ENCODE data around the gene CDIPT. TPM values are rescaled to one million over a fixed set of nuclear protein-coding genes. Genes with fewer than 3 reads are reported as not detected.

CDIPT gene
- total and polyA plus RNA-seq, 2 experiments from 2014 or later: 126 to 181 TPM

DNA sequence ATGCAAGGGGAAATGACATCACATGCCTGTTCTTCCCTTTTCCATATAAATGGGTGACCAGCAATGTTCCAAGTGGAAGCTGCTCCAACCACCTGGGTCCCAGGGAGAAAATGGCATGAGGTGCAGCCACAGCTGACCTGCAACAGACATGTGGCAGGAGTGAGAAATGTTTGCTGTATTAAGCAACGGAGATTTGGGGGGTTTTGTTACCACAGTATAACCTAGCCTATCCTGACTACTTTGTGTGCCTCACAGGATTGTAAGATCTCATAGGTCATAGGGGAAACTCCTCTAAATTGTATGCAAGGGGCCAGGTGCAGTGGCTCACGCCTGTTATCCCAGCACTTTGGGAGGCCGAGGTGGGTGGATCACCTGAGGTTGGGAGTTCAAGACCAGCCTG is 12.0 kb downstream of the CDIPT start:
- no peak overlapping the region for H3K9ac ChIP-seq
- no peaks in the 10 kb centered on the region for H3K9me3 ChIP-seq (ENCODE audit: low read depth)
- H4K20me1 ChIP-seq (ENCODE audit: insufficient read depth): no peaks in the 10 kb centered on the region
- no peak overlapping the region for H2AFZ ChIP-seq
- H3K4me3 ChIP-seq: no peak overlapping the region
- no peak overlapping the region for H3K4me2 ChIP-seq (ENCODE audit: unreplicated experiment)
- DNase-seq: no peak
- 0 out of 2 replicates have a peak, but pooled peaks cover 7% of the 10 kb centered on the region for H3K4me1 ChIP-seq (ENCODE audit: insufficient read depth)
- H3F3A ChIP-seq (ENCODE audit: insufficient read depth): peaks cover 26% of the 10 kb centered on the region; the same call in 1 of the 2 replicates
- no peak overlapping the region for H3K27ac ChIP-seq
- H3K9me2 ChIP-seq (ENCODE audit: insufficient read depth): no peaks in the 10 kb centered on the region
- 95 to 98% methylated on average over 3 of the region's 3 CpGs for WGBS, 2 experiments (ENCODE audit: low coverage in 1 of 2, low lambda C conversion rate in 2 of 2, missing lambda C conversion rate in 2 of 2)
- H3K27me3 ChIP-seq (replicated peaks; ENCODE audit: insufficient read depth): no peaks in the 10 kb centered on the region
- no peak for TF ChIP-seq EZH2phosphoT487 (IDR thresholded peaks at IDR 0.05; ENCODE audit: insufficient read depth, low read depth)
- no peak for TF ChIP-seq EZH2 (IDR thresholded peaks at IDR 0.05; ENCODE audit: insufficient read depth, poor library complexity, severe bottlenecking)
- in situ Hi-C loops (cut with MboI): no loop called here
- peaks cover 20% of the 10 kb centered on the region for H3K36me3 ChIP-seq (ENCODE audit: low read depth)
- no peaks in the 10 kb centered on the region for H3K79me2 ChIP-seq (ENCODE audit: insufficient read depth)

DNA sequence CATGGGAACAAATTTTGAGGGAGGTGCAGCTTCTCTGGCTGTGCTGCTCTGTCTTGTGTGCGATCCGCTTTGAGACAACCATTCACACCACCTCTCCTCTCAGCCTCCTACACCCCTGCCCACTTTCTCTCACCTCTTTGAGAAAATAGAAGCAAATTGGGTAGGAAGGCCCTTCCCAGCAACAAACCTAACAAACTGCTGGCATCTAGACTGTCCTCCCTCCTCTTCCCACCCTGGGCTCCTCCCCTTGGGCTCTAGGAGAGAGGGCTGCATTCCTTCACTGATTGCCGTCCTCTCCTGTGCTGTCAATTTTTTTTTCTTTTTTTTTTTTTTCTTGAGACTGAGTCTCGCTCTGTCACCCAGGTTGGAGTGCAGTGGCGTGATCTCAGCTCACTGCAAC is 13.5 kb downstream of the CDIPT start:
- Histone ChIP-seq H3K36me3 (ENCODE audit: low read depth) (peaks cover 25% of the 10 kb centered on the region), H3K79me2 (ENCODE audit: insufficient read depth) (no peaks in the 10 kb centered on the region), H3K4me3 (no peak overlapping the region), H3K9me2 (ENCODE audit: insufficient read depth) (no peaks in the 10 kb centered on the region), H3K27me3 (replicated peaks; ENCODE audit: insufficient read depth) (no peaks in the 10 kb centered on the region), H3K9ac (no peak overlapping the region), H3K27ac (no peak overlapping the region), H3K9me3 (ENCODE audit: low read depth) (no peaks in the 10 kb centered on the region), H3K4me1 (ENCODE audit: insufficient read depth) (0 out of 2 replicates have a peak, but pooled peaks cover 7% of the 10 kb centered on the region), H3K4me2 (ENCODE audit: unreplicated experiment) (no peak overlapping the region), H4K20me1 (ENCODE audit: insufficient read depth) (no peaks in the 10 kb centered on the region), H2AFZ (no peak overlapping the region), H3F3A (ENCODE audit: insufficient read depth) (peaks cover 26% of the 10 kb centered on the region; the same call in 1 of the 2 replicates)
- no peak for TF ChIP-seq EZH2 (IDR thresholded peaks at IDR 0.05; ENCODE audit: insufficient read depth, poor library complexity, severe bottlenecking)
- TF ChIP-seq EZH2phosphoT487 (IDR thresholded peaks at IDR 0.05; ENCODE audit: insufficient read depth, low read depth): no peak
- 89 to 98% methylated on average over 4 to 5 of the region's 5 CpGs for WGBS, 2 experiments (ENCODE audit: low coverage in 1 of 2, low lambda C conversion rate in 2 of 2, missing lambda C conversion rate in 2 of 2)
- no peak for DNase-seq
- in situ Hi-C loops (cut with MboI): no loop called here

DNA sequence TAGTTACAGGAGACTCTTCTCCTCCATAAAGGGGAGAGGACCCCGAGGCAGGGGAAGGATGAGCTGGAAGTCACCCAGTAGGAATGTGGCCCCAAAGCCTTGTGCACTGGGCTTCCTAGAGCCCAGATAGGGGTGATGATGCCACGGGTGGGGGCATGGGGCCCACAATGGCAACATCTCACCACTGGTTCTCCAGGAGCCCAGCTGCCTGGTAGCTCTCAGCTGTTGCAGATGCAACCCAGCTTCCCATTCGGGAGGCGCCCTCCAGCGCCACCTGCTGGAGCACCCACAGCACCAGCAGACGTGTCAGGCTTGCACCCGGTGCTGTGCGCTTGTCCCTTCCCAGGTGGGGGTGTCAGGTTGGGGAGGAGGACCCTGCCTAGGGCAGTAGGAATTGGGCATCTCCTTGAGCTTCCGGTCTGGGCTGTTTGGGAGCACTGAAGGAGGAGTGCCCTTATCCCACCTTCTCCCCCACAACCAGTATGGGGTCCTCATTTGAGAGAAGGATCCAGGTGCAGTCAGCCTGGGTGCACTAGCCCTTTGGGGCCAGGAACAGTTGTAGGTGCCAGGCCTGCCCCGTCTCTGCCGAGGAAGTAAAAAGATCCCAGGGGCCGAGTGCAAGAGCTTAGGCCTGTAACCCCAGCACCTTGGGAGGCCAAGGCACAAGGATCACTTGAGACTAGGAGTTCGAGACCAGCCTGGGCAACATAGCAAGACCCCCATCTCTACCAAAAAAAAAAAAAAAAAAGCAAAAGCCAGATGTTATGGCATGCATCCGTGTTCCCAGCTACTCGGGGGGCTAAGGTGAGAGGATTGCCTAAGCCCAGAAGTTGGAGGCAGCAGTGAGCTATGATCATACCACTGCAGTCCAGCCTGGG is 14.4 kb downstream of the CDIPT start:
- 30 to 40% methylated on average over 15 of the region's 15 CpGs for WGBS, 2 experiments (ENCODE audit: low coverage in 1 of 2, low lambda C conversion rate in 2 of 2, missing lambda C conversion rate in 2 of 2)

DNA sequence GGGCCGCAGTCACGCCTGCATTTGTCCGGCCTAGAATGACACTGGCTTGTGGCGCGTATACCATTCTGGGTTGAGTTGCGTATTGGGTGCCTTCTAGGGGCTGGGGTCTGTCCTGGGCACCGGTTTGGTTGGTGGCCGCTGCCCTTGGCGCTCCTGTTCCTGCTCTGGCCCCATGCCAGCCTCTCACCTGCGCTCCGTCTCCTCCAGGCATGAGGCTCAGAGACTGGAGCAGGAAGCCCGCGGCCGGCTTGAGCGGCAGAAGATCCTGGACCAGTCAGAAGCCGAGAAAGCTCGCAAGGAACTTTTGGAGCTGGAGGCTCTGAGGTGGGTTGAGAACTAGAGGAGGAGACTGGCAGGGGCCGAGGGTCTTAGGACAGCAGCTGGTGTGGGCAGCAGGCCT is 17.4 kb downstream of the CDIPT start:
- no peak overlapping the region for H3K4me2 ChIP-seq (ENCODE audit: unreplicated experiment)
- H3K4me3 ChIP-seq: no peak overlapping the region
- H4K20me1 ChIP-seq (ENCODE audit: insufficient read depth): no peaks in the 10 kb centered on the region
- H3K9me2 ChIP-seq (ENCODE audit: insufficient read depth): no peaks in the 10 kb centered on the region
- peaks cover 9% of the 10 kb centered on the region; the same call in 1 of the 2 replicates for H3F3A ChIP-seq (ENCODE audit: insufficient read depth)
- no peaks in the 10 kb centered on the region for H3K27me3 ChIP-seq (replicated peaks; ENCODE audit: insufficient read depth)
- H3K27ac ChIP-seq: no peak overlapping the region
- peaks cover 33% of the 10 kb centered on the region for H3K36me3 ChIP-seq (ENCODE audit: low read depth)
- no peaks in the 10 kb centered on the region for H3K9me3 ChIP-seq (ENCODE audit: low read depth)
- no peak for TF ChIP-seq EZH2 (IDR thresholded peaks at IDR 0.05; ENCODE audit: insufficient read depth, poor library complexity, severe bottlenecking)
- in situ Hi-C loops (cut with MboI): no loop called here
- no peak for DNase-seq
- H3K4me1 ChIP-seq (ENCODE audit: insufficient read depth): no peaks in the 10 kb centered on the region
- no peaks in the 10 kb centered on the region for H3K79me2 ChIP-seq (ENCODE audit: insufficient read depth)
- no peak overlapping the region for H2AFZ ChIP-seq
- 83 to 88% methylated on average over 18 of the region's 18 CpGs for WGBS, 2 experiments (ENCODE audit: low coverage in 1 of 2, low lambda C conversion rate in 2 of 2, missing lambda C conversion rate in 2 of 2)
- H3K9ac ChIP-seq: no peak overlapping the region

More for the DNA sequence above, 14.4 kb downstream of the CDIPT start:
- no peaks in the 10 kb centered on the region for H3K27me3 ChIP-seq (replicated peaks; ENCODE audit: insufficient read depth)
- no peaks in the 10 kb centered on the region for H3K9me3 ChIP-seq (ENCODE audit: low read depth)
- H4K20me1 ChIP-seq (ENCODE audit: insufficient read depth): no peaks in the 10 kb centered on the region
- DNase-seq: peak; percentile 78
- TF ChIP-seq EZH2phosphoT487 (IDR thresholded peaks at IDR 0.05; ENCODE audit: insufficient read depth, low read depth) (no peak), EZH2 (IDR thresholded peaks at IDR 0.05; ENCODE audit: insufficient read depth, poor library complexity, severe bottlenecking) (no peak)
- H3F3A ChIP-seq (ENCODE audit: insufficient read depth): peaks cover 26% of the 10 kb centered on the region; the same call in 1 of the 2 replicates
- H3K9me2 ChIP-seq (ENCODE audit: insufficient read depth): no peaks in the 10 kb centered on the region
- H2AFZ ChIP-seq: no peak overlapping the region
- H3K27ac ChIP-seq: no peak overlapping the region
- H3K79me2 ChIP-seq (ENCODE audit: insufficient read depth): no peaks in the 10 kb centered on the region
- no peak overlapping the region for H3K4me2 ChIP-seq (ENCODE audit: unreplicated experiment)
- H3K36me3 ChIP-seq (ENCODE audit: low read depth): peaks cover 33% of the 10 kb centered on the region
- no peak overlapping the region for H3K4me3 ChIP-seq
- no peak overlapping the region for H3K9ac ChIP-seq
- H3K4me1 ChIP-seq (ENCODE audit: insufficient read depth): 0 out of 2 replicates have a peak, but pooled peaks cover 7% of the 10 kb centered on the region
- in situ Hi-C loops (cut with MboI): no loop called here
